ENCODE measurements around the gene ZNF180.
A peak's percentile ranks its signal among the peaks of the same experiment; 100 is the strongest.
"Not testable (repeated sequence)": the region's sequence is repeated elsewhere in the genome, so short reads cannot be mapped to it uniquely, and the experiment has no call there.

The ZNF180 gene

DNA sequence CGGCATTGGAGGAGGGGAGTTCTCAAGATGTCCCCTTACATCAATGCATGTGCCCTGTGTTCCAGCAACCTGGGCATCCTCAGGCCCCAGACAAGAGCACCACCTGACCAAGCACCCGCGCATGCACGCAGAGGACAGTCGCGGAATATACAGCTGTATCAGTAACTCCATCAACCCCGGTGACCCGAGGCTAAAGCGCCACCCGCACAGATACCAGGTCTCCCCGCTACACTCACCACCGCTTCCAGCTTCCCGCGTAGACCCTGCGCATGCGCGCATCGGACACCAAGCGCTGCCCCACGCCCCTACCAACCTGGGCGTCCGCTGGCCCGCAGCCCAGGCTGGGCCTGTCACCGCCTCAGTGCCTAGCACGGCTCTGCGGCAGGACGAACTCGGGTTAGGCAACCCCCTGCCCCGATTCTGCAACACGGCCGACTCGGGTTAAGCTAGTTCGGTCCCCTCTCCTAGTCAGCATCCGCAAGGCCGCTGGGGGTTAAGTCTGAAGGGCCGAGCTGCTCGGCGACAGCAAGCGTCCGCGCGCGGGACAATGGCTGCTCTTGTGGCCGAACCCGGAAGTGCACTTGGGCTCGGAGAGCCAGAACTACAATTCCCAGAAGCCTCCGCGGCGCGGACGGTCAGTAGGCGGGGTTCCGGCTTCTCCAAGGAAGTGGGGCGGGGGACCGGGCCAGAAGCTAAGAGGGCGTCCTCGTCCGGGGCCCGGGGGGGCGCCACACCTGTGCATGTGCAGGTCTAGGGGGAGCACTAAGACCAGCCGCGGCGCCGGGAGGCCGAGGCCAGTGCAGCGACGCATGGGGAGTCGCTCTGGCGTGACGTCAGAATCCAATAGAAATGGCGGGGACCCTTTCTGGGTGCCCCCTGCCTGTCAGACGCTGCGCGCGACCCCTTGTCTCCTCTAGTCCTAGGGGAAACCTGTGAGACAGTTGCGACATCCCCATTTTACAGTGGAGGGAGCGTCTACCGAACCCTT lies at the start of gene ZNF180:
Gene ZNF180 (minus strand): TSS at position 561 of the 988 bp plus-strand sequence. CDS start 3,188 bp downstream, outside the sequence.
- DNase-seq (ENCODE audit: low read depth, low spot score): peak; percentile 92

DNA sequence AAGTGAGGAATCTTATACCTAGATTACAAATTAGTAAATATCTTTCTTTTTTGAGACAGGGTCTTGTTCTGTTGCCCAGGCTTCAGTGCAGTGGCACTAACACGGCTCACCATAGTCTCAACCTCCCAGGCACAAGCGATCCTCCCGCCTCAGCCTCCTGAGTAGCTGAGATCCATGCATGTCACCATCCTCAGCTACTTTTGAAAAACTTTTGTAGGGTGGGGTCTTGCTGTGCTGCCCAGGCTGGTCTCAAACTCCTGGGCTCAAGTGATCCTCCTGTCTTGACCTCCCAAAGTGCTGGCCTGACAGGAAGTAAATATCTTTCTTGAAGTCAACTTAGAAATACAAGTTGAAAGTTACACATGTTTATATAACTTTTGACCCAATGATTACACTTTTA lies 49.2 kb upstream of the ZNF180 start:
- DNase-seq (ENCODE audit: low read depth, low spot score): no peak

DNA sequence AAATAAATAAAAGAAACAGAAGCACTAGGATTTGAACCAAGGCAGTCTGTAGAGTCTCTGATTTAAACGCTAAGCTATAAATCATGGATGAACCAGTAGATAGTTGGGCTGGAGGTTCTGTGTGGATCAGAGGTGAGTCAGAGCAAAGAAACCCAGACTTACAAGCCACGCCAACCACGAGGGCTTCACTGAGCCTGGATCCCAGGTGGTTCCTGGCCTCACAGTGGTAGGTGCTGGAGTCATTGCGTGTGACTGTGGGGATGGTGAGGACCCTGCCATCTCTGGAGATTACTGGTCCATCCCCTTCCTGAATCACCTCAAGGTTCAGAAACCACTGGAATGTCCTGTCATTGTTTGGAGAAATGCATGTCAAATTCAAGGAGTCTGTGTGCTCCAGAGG lies 48.4 kb upstream of the ZNF180 start:
- DNase-seq (ENCODE audit: low read depth, low spot score): no peak

DNA sequence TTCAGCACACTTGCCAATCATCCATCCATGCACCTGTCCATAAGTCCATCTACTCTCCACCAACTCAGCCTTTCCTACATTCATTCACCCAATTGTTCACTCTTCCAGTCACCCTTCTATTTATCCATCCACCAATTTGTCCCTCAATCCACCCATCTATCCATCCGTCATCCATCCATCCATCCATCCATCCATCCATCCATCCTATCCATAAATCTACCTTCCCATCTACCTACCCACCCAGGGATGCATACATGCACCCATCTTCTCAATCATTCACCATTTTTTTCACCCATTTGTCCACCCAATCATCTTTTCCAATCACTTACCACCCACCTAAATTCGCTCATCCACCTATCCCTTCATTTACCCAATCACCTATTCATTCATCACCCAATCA lies 43.7 kb upstream of the ZNF180 start:
- no peak for DNase-seq (ENCODE audit: low read depth, low spot score)

DNA sequence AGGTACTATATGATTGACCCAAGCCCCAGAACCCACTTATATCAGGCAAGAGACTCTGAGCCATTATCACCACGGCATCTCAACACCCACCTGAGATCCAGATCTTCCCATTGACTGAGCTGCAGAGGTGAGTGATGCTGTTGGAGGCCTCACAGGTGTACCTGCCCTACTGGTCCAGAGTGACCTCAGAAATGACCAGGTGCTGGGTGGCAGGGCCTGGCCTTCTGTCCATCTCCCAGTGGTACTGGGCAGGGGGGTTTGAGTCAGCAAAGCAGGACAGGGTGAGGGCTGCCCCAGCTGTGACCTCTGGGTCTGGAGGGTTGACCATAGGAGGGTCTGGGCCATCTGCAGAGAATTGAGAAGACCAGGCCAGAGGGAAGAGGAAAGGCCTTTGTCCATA lies 42.3 kb upstream of the ZNF180 start:
- no peak for DNase-seq (ENCODE audit: low read depth, low spot score)

DNA sequence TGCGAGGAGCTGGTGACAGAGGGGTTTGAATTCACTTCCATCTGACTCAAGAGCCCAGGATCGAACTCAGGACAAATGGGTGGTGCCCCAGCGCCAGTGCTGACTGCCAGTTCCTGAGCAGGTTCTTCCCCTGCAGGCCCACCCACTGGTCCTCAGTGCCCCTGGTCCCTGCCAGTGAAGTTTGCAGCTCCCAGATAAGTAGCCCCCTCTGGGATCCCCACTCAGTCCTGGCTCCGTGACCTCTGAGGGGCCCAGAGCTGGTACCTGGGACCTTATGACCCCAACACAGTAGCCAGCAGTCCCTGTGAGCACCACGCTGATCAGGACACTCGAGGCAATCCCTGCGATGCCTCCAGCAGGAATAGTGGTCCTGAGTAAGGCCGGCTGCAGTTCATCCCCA lies 40.4 kb upstream of the ZNF180 start:
- DNase-seq (ENCODE audit: low read depth, low spot score): no peak

DNA sequence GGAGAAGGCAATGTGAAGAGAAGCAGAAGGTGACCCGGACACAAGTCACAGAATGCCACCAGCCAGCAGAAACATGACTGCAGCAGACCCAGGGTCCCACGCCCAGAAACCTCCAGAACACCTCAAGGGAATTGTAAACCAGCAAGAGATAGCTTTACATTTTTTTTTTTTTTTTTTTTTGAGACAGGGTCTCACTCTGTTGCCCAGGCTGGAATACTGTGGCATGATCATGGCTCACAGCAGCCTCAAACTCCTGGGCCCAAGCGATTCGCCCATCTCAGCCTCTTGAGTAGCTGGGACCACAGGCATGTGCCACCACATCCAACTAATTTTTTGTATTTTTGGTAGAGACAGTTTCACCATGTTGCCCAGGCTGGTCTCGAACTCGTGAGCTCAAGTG lies 39.7 kb upstream of the ZNF180 start:
- no peak for DNase-seq (ENCODE audit: low read depth, low spot score)

DNA sequence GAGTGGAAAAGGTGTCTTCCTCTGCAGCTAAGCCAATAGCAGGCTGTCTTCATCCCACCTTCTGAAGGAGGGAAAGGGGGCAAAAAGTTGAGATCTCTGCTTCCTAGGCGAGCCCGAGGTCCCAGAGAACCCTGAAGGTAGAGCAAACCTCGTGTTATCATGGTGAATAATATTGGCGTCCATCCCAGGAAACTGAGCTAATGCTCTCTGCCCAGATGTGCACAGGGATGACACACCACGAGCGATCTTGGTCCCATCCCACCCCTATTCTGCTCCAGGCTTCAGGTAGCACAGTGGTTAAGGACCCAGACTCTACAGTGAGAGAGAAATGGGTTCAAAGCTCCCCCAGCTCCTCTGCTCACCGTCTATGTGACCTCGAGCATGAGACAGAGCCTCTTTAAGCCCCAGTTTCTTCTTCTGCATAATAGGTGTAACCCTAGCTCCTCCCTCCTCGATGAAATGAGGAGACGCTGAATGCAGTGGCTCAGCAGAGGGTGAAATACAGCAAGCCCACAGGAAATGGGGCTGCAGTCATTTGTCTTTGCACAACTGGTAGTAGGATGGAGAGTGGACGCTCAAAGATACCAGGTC lies 39.0 kb upstream of the ZNF180 start:
- no peak for DNase-seq (ENCODE audit: low read depth, low spot score)

DNA sequence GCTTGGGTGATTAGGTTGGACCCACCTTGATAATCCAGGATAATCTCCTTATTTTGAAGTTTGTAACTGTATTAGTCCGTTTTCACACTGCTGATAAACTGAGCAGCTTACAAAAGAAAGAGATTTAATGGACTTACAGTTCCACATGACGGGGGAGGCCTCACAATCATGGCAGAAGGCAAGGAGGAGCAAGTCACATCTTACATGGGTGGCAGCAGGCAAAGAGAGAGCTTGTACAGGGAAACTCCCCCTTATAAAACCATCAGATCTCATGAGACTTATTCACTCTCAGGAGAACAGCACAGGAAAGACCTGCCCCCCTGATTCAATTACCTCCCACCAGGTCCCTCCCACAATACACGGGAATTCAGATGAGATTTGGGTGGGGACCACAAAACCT lies 35.0 kb upstream of the ZNF180 start:
- not testable (repeated sequence) for DNase-seq (ENCODE audit: low read depth, low spot score)

DNA sequence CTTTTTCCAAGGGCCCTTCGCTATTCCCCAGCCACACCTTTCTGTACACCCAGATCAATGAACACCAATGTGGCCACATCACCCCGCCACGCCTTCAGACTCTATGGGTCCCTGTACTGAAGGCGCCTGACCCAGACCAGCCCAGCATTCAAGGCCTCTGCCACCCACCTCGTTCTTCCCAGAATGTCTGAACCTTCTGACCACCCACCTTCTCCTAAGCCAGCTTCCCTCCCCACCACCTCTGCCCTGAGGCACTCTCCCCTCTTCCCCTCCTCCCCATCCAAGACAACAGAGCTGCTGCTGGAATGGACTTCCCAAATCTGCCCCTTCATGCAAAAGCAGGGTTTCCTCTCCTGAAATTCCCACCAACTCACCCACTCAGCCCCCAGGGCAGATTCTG lies 32.5 kb upstream of the ZNF180 start:
- no peak for DNase-seq (ENCODE audit: low read depth, low spot score)

DNA sequence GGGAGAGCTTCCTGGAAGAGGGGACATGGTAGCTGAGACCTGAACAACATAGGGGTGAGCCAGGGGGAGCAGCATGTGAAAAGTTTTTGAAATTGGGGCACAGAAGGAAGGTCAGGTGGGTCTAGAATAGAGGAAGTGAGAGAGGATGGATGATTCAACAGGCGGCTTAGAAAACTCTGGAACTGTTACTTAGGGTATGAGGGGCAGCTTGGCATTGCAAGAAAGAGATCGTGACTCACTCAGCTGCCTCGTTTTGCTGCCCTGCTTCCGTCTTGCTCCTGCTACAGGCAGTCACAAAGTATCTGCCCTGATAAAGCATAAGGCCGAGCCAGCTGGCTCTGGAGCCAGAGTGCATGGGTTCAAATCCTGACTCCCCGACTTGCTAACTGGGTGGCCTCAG lies 30.5 kb upstream of the ZNF180 start:
- DNase-seq (ENCODE audit: low read depth, low spot score): no peak

DNA sequence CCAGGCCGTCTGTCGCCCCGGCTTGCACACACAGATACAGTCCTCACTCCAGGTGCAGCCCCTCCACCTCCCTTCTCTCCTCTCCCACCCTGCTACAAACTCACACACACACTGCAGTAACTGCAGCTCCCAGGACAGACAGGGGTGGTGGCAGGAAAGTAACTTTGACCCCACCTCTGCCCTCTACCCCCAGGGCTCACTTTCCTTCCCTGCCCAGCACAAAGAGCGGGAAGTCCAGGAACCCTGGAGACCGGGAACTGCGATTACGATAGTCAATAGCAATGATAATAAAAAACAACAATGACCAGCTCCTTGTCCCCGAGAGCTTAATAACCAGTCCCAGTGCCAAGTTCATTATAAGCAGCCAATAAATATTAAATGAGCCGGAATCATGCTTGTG lies 29.2 kb upstream of the ZNF180 start, which contains the start of gene CEACAM20:
Gene CEACAM20 (minus strand): TSS at position 140 of the 400 bp plus-strand sequence. CDS start 166 bp downstream, outside the sequence.
- DNase-seq (ENCODE audit: low read depth, low spot score): no peak

DNA sequence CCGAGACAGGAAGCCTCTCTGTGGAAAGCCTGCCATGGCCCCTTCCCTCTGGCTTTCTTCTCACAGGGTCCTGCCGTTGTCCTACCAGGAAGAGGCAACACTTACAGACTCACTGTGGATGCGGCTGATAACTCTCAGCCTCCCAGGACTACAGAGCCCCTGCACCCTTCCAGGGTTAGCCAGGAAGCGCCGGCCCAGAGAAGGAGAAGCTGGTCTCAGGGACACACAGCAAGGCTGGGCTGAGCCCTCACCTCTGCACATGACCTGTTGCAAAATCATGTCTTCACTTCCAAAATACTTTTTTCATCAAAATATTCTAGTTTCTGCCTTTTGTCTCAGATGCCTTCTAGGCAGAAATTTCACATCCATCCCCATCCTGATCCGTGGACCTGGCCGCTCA lies 27.2 kb upstream of the ZNF180 start:
- no peak for DNase-seq (ENCODE audit: low read depth, low spot score)

DNA sequence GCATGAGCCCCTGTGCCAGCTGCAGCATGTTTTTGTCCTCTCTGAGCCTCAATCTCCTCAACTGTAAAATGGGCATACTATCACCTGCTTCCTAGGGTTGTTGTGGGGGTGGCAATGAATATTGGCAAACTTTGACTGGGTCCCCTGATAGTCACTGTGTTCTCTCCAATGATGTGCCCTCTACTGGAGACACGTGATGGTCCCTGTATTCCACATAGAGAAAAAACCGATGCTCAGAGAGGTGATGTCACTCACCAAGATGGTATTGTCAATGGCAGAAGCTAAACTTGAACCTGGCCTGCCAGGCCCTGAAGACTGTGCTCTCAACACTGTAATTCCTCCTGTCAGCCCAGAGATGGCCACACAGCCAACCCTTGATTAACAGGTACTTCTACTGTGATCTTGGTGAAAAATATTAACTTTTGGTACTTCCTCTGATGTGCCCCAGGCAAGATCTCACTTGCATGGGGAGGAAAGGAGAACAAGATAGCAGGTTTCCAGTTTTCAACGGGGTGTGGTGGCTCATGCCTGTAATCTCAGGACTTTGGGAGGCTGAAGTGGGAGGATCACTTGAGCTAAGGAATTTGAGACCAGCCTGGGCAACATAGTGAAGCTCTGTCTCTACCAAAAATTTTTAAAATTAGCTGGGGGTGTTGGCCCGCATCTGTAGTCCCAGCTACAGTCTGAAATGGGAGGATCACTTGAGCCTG lies 25.6 kb upstream of the ZNF180 start:
- no peak for DNase-seq (ENCODE audit: low read depth, low spot score)

DNA sequence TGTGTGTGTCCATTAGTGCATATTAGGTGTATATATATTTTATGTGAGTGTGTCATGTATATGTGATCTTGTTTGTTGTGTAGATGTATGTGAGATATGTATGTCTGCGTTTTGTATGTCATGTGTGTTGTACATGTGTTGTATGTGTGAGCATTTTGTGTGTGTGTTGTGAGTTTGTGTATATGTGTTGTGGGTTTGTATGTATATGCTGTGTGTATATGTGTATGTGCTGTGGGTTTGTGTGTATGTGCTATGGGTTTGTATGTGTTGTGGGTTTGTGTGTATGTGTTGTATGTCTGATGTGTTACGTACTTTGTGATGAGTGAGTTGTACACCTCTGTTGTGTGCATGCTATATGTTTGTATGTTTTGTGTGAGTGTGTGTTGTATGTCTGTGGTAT lies 21.0 kb upstream of the ZNF180 start:
- DNase-seq (ENCODE audit: low read depth, low spot score): no peak

DNA sequence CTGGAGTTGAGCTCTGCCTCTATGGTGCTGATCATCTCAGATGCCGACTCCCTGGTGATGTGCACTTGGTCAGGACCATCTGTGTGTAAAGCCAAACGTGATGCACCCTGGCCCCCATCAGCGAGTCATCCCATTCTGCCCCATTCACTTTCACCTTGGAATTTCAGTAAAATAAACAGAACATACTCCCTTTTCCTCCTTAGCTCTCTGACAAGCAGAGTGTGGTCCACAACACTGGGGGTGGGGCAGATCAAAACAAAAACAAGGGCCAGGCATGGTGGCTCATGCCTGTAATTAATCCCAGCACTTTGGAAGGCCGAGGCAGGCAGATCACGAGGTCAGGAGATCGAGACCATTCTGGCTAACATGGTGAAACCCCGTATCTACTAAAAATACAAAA lies 16.8 kb upstream of the ZNF180 start:
- no peak for DNase-seq (ENCODE audit: low read depth, low spot score)

DNA sequence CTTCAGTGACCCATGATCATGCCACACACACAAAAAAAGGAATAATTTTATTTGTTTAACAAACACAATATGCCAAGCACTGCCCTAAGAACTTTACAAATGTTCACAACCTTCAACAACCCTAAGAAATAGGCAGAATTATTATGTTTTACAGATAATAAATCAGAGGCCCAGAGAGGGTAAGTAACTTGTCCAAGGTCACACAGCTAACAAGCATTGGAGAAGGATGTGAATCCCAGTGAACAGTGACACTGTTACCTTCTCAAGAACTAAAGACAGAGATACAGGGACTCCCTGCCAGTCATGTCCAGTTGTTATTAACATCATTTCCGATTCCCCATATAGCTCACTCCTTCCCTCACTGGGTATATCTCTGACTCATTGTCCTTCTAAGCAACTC lies 15.6 kb upstream of the ZNF180 start:
- DNase-seq (ENCODE audit: low read depth, low spot score): no peak

DNA sequence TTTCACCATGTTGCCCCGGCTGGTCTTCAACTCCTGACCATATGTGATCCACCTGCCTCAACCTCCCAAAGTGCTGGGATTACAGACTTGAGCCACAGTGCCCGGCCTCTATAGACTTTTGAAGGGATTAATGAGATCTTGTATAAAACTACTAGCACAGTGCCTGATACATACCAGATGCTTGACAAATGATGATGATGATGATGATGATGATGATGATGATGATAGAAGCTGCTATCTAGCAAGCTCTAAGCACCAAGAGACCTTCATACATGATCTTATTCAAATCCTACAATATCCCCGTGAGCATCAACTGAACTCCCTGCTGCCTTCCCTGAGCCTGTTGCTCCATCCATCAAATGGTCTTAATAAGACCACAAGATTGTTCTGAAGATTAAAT lies 14.7 kb upstream of the ZNF180 start:
- DNase-seq (ENCODE audit: low read depth, low spot score): no peak

DNA sequence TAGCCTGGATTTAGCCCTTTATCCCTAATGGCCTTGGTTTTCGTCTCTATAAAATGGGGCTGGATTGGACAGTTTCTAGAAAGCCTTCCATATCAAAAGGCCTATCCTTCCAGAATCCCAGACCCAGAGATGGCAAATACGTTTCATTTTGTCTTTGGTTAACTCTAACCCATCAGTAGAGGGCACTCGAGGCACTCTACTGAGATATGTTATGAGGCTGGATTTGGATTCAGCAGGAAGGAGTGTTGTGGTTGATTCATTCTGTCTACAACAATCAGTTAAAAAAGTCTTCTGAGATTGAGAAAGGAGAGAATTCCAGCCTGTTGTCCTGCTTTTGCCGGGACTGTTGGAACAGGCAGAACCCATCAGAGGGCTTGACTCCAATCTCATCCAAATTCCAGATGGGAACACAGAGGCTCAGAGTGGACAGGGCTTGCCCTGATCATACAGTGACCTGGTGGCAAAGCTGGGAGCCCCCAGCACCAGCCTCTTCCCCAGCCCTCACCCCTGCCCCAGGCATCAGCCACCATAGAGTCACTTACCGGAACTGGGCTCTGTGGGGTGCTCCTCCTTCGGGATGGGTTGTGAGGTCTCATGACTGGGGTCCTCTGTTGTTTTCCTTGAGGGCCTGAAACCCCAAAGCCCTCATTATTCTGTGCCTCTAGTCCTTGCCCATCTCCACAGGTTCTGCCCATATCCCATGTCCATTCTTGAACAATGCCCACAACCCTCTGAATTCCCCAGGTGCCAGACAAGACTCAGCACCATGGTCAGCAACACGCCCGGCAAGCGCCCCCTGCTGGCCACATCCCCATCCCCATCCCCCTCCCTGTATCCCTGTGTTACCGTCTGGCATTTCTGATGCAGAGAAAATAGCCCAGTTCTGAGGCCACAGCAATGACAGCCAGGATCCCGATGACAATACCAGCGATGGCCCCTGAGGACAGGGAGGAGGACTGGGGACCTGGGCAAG lies 12.3 kb upstream of the ZNF180 start:
- no peak for DNase-seq (ENCODE audit: low read depth, low spot score)

DNA sequence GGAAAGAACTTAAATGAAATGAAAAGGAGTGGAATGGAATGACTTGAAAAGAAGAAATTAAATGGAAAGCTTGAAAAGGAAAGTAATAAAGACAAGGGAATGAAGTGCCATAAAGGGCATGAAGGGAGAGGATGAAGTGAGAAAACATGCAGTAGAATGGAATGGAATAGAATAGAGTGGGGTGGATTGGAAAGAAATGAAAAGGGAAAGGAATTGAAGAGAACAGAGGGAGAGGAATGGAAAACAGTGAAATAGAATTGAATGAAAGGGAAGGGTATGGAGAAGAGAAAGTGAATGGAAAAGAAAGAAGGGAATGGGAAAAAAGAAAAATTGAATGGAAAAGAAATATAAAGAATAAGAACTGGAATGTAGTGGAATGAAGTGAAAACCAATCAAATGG lies 9.2 kb upstream of the ZNF180 start:
- no peak for DNase-seq (ENCODE audit: low read depth, low spot score)

DNA sequence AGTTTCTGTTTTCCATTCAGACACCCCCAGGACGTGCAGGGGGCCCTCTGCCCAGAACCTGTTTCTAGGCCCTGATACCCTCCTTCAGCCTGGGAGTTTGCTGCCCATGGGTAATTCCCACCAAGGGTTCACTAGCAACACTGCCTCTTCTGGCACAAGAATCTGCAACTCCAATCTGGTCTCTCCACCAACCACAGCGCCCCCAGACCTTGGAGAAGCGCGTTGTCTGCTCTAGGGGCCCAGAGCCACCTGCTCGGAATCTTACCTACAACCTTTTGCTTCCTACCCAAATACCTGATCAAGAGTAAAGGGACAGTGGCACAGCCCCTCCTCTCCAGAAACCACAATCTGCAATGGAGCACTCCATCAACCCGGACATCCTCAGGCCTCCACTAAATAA lies 763 bp downstream of the ZNF180 start:
- no peak for DNase-seq (ENCODE audit: low read depth, low spot score)

Measured in activated naive CD8-positive, alpha-beta T cell treated with anti-CD3 and anti-CD28 coated beads, Interleukin-2, amount 50 U/mL, for 16 hours (primary cell).